Lower leg skin (tissue), 4 donors: Measurements from ENCODE around the gene ASB2. TPM values are rescaled to one million over a fixed set of nuclear protein-coding genes. Genes with fewer than 3 reads are reported as not detected.

Experiments used
- DNase-seq, 2 donors: peaks; one replicate each; pipeline ENCODE4 v3.0.0-alpha.2; 2019; ENCODE audit warnings: low spot score in 2 of 2
- H3K4me3 ChIP-seq: fragments of 200-600 bp; sonication (generic); 2 replicates; pipeline ENCODE4 v1.5.1; 2017; ENCODE audit warnings: mild to moderate bottlenecking, low read depth; ENCODE audit not compliant: poor library complexity, severe bottlenecking
- CTCF ChIP-seq, 3 donors: fragments of 450-650 bp; IDR thresholded peaks; one replicate each; pipeline ENCODE4 v1.5.1; 2016; ENCODE audit warnings: antibody characterized with exemption in 3 of 3, mild to moderate bottlenecking in 3 of 3, moderate library complexity in 2 of 3
- POLR2A ChIP-seq, 2 donors: fragments of 450-650 bp; IDR thresholded peaks; one replicate each; pipeline ENCODE4 v1.6.1; 2016 to 2017; ENCODE audit warnings: antibody characterized with exemption in 2 of 2, mild to moderate bottlenecking in 1 of 2, moderate library complexity in 1 of 2
- WGBS, 2 donors: methylation state at CpG; one replicate each; pipeline ENCODE4 v1.1.5; 2018; 5-methylcytosine and 5-hydroxymethylcytosine counted together
- intact Hi-C: fragments of 100-400 bp; cut with DNase I; formaldehyde crosslinking; loops from one replicate; pipeline ENCODE4 v1.15.0; 2023; ENCODE audit warnings: low total_unique reads
- total RNA-seq, 4 donors: library from RNA; depleted of rRNA; stranded (reverse); fragments of >200 nt; gene quantifications; one replicate each; pipeline ENCODE4 v1.1.0, GENCODE V29; 2016

The ASB2 gene
- total RNA-seq, 4 donors from 2014 or later: 0.46 to 5.4 (median 1.8) TPM

GRCh38 chr14:93998871-93999403 is 22.6 kb upstream of the ASB2 start:
- no peak overlapping the region for H3K4me3 ChIP-seq
- intact Hi-C loops: no loop called here
- 76 to 96% methylated on average over 6 of the region's 7 CpGs for WGBS, 2 donors
- no peak for TF ChIP-seq CTCF (IDR thresholded peaks at IDR 0.05)
- TF ChIP-seq POLR2A (IDR thresholded peaks at IDR 0.05): no peak
- DNase-seq: no peak

GRCh38 chr14:93997916-93998870 is 21.8 kb upstream of the ASB2 start:
- intact Hi-C loops: no loop called here
- no peak for DNase-seq
- WGBS, 2 donors: 88 to 89% methylated on average over 16 to 17 of the region's 17 CpGs
- H3K4me3 ChIP-seq: no peak overlapping the region
- TF ChIP-seq POLR2A (IDR thresholded peaks at IDR 0.05) (no peak), CTCF (IDR thresholded peaks at IDR 0.05) (no peak)

DNA sequence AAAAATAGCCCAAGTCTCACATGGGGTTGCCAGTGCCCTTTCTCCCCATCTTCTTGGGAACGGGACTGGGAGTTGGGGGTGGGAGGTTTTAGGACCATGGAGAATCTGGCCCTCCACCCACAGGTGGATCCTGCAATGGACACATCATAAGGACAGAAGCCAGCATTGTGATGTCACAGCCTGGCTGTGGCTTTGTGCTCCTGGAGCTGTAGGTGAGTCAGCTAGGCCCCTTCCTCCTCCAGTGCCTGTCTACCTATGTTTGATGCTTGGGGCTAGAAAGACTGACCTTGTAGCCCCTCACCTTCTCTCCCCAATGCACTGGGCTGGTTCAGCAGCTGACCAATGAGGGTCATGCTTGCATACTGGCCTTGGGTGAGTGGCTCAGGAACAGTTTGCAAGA is 20.7 kb upstream of the ASB2 start, which contains the start of gene CCDC197:
CCDC197 (plus strand) TSS at position 220 of the 400 bp plus-strand sequence. CDS start 831 bp downstream, outside the sequence.
- no peak for TF ChIP-seq CTCF (IDR thresholded peaks at IDR 0.05)
- TF ChIP-seq POLR2A (IDR thresholded peaks at IDR 0.05): no peak
- no peak for DNase-seq
- intact Hi-C loops: no loop called here
- no peak within 1 kb of the TSS for H3K4me3 ChIP-seq
- WGBS, 2 donors: 82 to 83% methylated on average over 1 of the region's 1 CpG

DNA sequence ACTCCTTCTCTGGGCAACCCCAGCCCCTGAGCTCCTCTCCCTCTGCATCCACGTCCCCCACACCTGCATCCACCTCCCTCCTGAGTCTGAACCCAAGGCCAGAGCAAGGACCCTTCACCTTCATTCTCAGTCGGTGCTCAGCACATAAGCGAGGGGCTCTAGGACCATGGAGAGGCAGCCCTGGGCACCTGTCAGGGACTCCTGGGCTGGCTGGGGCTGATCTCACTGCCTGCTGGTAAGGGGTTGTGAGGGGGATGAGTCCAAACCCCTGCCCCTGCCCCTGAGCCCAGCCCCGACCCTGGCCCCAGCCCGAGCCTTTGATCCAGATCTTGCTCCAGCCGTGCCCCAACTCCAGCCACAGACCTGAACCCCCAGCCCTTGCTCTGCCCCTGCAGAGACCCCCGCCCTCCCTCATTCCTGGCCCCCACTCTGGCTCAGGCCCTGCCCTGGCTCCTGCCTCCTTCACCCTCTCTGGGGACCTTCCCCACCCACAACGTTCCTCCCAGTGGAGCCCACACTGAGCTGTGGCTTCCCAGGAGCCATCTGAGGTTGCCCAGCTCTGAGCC is 19.8 kb upstream of the ASB2 start:
- TF ChIP-seq CTCF (IDR thresholded peaks at IDR 0.05): no peak
- TF ChIP-seq POLR2A (IDR thresholded peaks at IDR 0.05): no peak
- 55 to 58% methylated on average over 8 of the region's 8 CpGs for WGBS, 2 donors
- intact Hi-C loops: no loop called here
- DNase-seq: no peak
- H3K4me3 ChIP-seq: no peak overlapping the region

DNA sequence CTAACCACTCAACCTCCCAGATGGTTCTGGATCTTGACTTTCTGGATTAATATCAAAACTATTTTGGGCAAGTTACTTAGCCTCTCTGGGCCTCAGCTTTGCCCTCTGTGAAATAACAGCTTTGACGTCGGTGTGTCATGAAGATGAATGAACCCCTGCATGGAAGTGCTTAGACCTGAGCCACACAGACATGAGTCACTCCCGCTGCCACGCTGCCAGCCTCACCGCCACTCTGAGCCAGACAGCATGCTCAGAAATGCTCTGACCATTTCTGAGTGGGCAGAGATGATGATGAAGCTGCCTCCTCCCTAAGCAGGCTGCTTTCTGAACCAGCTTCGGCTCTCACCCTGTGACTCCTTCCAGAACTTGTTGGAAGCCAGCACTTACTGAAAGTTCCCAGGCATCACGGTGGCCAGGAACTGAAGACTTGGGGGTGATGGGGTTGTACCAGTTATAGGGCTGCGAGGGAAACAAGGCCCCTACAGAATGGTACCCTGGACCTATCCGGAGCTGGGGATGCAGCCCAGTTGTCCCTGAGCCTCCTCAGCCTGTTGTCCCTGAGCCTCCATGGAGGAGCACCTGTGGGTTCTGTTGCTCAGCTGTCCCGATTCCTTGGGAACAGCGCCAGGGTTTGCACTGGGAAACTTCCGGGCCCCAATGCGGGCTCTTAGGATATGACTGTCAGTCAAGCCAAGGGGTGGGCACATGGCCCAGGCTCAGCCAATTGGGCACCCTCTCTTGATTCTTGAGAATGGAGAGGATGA is 18.7 kb upstream of the ASB2 start:
- intact Hi-C loops: no loop called here
- WGBS, 2 donors: 25 to 40% methylated on average over 11 to 13 of the region's 13 CpGs
- no peak for DNase-seq
- no peak overlapping the region for H3K4me3 ChIP-seq
- TF ChIP-seq CTCF (IDR thresholded peaks at IDR 0.05) (no peak), POLR2A (IDR thresholded peaks at IDR 0.05) (no peak)
